Adrenal gland (tissue), 19 donors: ENCODE results near the gene SIK2. TPM values are rescaled to one million over a fixed set of nuclear protein-coding genes. Genes with fewer than 3 reads are reported as not detected.

ENCODE experiments used
- DNase-seq, 7 donors: peaks; one replicate each; pipeline ENCODE4 v3.0.0-alpha.2; 2019 to 2020
- H3K27ac ChIP-seq, 5 donors: fragments of 200-600 bp; sonication (generic) in 4 of 5; 1 replicate in 3 of 5; 2 replicates in 2 of 5; pipeline versions ENCODE4 v1.5.1 to v1.8.0; 2016 to 2020; ENCODE audit warnings: mild to moderate bottlenecking in 1 of 5
- H3K27me3 ChIP-seq: fragments of 200-600 bp; 2 replicates; pipeline ENCODE4 v1.8.0; 2021
- H3K36me3 ChIP-seq, 2 donors: fragments of 200-600 bp; replicated peaks in 1 of 2; 1 replicate in 1 of 2; 2 replicates in 1 of 2; pipeline versions ENCODE4 v1.5.1 to v1.8.0; 2018 to 2022
- H3K4me1 ChIP-seq, 2 donors: fragments of 200-600 bp; replicated peaks in 1 of 2; 1 replicate in 1 of 2; 2 replicates in 1 of 2; pipeline versions ENCODE4 v1.5.1 to v1.8.0; 2018 to 2021
- H3K4me3 ChIP-seq, 4 donors: fragments of 200-600 bp; sonication (generic) in 3 of 4; one replicate each; pipeline ENCODE4 v1.5.1; 2016 to 2018
- H3K9me3 ChIP-seq, 3 donors: fragments of 200-600 bp; sonication (generic) in 1 of 3; replicated peaks in 1 of 3; 1 replicate in 2 of 3; 2 replicates in 1 of 3; pipeline versions ENCODE4 v1.5.1 to v1.8.0; 2016 to 2021
- POLR2A ChIP-seq, 2 donors: fragments of 450-650 bp; IDR thresholded peaks; one replicate each; pipeline ENCODE4 v1.6.1; 2017; ENCODE audit warnings: antibody characterized with exemption in 2 of 2, mild to moderate bottlenecking in 2 of 2, moderate library complexity in 1 of 2
- WGBS, 4 donors: extraction: QIAGEN DNeasy Blood & Tissue Kit in 2 of 4; methylation state at CpG; one replicate each; pipeline versions ENCODE4 v1.1.5 to v1.1.7; 2013 to 2017; 5-methylcytosine and 5-hydroxymethylcytosine counted together
- intact Hi-C, 2 donors: fragments of 100-400 bp; cut with DNase I; formaldehyde crosslinking; loops; one replicate each; pipeline versions ENCODE4 v1.14.1 to v1.15.0; 2022 to 2023
- long read RNA-seq, 10 donors: library from polyadenylated mRNA in 3 of 10; unstranded in 2 of 10; stranded (forward) in 1 of 10; transcript quantifications; one replicate each; pipeline ENCODE4 v2.0.0 and lab custom pipeline, GENCODE V29; 2021 to 2026
- polyA plus RNA-seq, 3 donors: library from polyadenylated mRNA; stranded (reverse); fragments of 200-250 nt in 2 of 3; fragments of 350-450 nt in 1 of 3; fragmentation: Illumina TruSeq in 1 of 3; extraction: RNeasy Lipid Tissue Mini Kit (QIAGEN cat#74804) in 1 of 3; gene quantifications; one replicate each; pipeline ENCODE4 v1.2.3, GENCODE V29; 2013 to 2014
- total RNA-seq, 9 donors: library from RNA; depleted of rRNA in 4 of 9; stranded (reverse); fragments of >200 nt in 4 of 9; fragments of 120-200 nt in 1 of 9; fragmentation: NEBNext Ultra II Directional in 1 of 9; extraction: Animal tissue kit (Norgen Biotek cat#: 25700) in 1 of 9; gene quantifications; one replicate each; pipeline versions ENCODE4 v1.1.0 to v1.2.4, GENCODE V29; 2013 to 2023
- TF ChIP-seq, protein P1 (sequence below), 6 experiments: fragments of 450-650 bp in 4 of 6; fragments of 200-600 bp in 2 of 6; sonication (generic) in 1 of 6; IDR thresholded peaks; 1 replicate in 5 of 6; 2 replicates in 1 of 6; pipeline versions ENCODE4 v1.5.1 to v1.8.0; 2016 to 2021; ENCODE audit warnings: antibody characterized with exemption in 6 of 6, mild to moderate bottlenecking in 2 of 6, moderate library complexity in 1 of 6
- donor health status: healthy with polysubstance abuse.
- donor health status: Bipolar disorder and iron deficiency.
- donor health status: DM: yes; HTN: yes; CAD: no.
- donor health status: DM: no; HTN: no; CAD: no.
- donor health status: DM: no; HTN: no; CAD: no.
- donor health status: DM: yes; HTN: yes; CAD: no.

SIK2 gene
- total RNA-seq (10 to 100 TPM; 16.2 to 33.0 (median 27.8) TPM), polyA plus RNA-seq (10 to 100 TPM in 2 of 3 donors, 1 to 10 TPM in 1; 7.6 to 18.6 (median 10.0) TPM)
- long read RNA-seq, donor 1, full-length matches to known transcripts = 3 of 14 reads
- long read RNA-seq, donor 1, partial matches to known transcripts = 11 of 14 reads
- long read RNA-seq, donor 1, other reads (novel, unspliced or antisense) = 0 of 14 reads
- long read RNA-seq, donor 2, partial matches to known transcripts = 25 of 25 reads
- long read RNA-seq, donor 2, other reads (novel, unspliced or antisense) = 0 of 25 reads
- long read RNA-seq, donor 3, full-length matches to known transcripts = 1 of 10 reads
- long read RNA-seq, donor 3, partial matches to known transcripts = 0 of 10 reads
- long read RNA-seq, donor 3, other reads (novel, unspliced or antisense) = 9 of 10 reads
- long read RNA-seq, donor 4, partial matches to known transcripts = 1 of 11 reads
- long read RNA-seq, donor 4, other reads (novel, unspliced or antisense) = 10 of 11 reads
- long read RNA-seq, donor 5, full-length matches to known transcripts = 1 of 9 reads
- long read RNA-seq, donor 5, partial matches to known transcripts = 2 of 9 reads
- long read RNA-seq, donor 5, other reads (novel, unspliced or antisense) = 6 of 9 reads
- long read RNA-seq, donor 6 = 0 reads
- long read RNA-seq, donor 7, full-length matches to known transcripts = 3 of 3 reads
- long read RNA-seq, donor 7, partial matches to known transcripts = 0 of 3 reads
- long read RNA-seq, donor 7, other reads (novel, unspliced or antisense) = 0 of 3 reads
- long read RNA-seq, donor 8, full-length matches to known transcripts = 10 of 15 reads
- long read RNA-seq, donor 8, partial matches to known transcripts = 5 of 15 reads
- long read RNA-seq, donor 8, other reads (novel, unspliced or antisense) = 0 of 15 reads
- long read RNA-seq, donor 9, full-length matches to known transcripts = 1 of 7 reads
- long read RNA-seq, donor 9, partial matches to known transcripts = 6 of 7 reads
- long read RNA-seq, donor 9, other reads (novel, unspliced or antisense) = 0 of 7 reads
- long read RNA-seq, donor 10, full-length matches to known transcripts = 1 of 1 reads
- long read RNA-seq, donor 10, partial matches to known transcripts = 0 of 1 reads
- long read RNA-seq, donor 10, other reads (novel, unspliced or antisense) = 0 of 1 reads

DNA sequence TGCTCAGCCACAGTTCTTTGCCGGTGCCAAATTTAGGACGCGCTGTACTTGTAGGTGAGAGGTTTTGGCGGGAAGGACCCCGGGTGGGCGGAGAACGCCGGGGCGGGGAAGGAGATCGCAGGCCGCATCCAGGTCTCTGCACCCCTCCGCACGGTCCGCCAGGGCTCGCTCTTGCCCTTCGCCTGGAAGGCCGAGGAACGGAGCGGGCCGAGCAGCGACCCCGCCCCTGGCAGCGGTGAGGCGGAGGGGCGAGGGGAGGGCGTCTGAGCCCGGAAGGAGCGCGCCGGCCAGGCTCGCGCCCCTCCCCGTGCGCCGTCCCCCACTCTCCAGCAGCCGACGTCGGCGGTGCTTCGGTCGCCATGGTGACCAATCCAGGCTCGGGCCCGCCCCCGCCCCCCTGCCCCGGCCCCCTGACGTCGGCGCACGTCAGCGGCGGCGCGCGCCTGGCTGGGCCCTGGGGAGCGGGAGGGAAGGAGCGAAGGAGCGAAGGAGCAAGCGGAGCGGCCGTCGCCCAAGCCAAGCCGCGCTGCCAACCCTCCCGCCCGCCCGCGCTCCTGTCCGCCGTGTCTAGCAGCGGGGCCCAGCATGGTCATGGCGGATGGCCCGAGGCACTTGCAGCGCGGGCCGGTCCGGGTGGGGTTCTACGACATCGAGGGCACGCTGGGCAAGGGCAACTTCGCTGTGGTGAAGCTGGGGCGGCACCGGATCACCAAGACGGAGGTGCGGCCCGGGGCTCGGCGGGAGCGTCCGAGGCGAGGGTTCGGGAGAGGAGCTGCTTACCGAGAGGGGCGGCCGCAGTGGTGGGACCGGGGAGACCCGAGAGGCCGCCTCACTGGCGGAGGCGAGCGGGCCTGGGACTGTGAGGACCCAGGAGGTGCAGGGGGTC, at the start of gene SIK2:
SIK2 (plus strand) TSS at position 471 of the 886 bp plus-strand sequence; CDS start at position 586, 115 bp downstream.
- H3K4me3 ChIP-seq = peak within 1 kb of the TSS; percentile 39 to 99 (median 78)
- intact Hi-C loops = loop anchor here (5.0 kb wide), 1 partner anchor 175 kb away; no protein-coding TSS in a partner anchor
- no peaks in the 10 kb centered on the region for H3K36me3 ChIP-seq
- no peaks in the 10 kb centered on the region for H3K27me3 ChIP-seq
- H3K27ac ChIP-seq = peak within 1 kb of the TSS; percentile 81 to 99 (median 98)
- DNase-seq = peak; percentile 95 to 97 (median 96)
- no peaks in the 10 kb centered on the region for H3K9me3 ChIP-seq
- peak; percentile 42 to 70 for TF ChIP-seq POLR2A (IDR thresholded peaks at IDR 0.05)
- TF ChIP-seq, protein P1, sequence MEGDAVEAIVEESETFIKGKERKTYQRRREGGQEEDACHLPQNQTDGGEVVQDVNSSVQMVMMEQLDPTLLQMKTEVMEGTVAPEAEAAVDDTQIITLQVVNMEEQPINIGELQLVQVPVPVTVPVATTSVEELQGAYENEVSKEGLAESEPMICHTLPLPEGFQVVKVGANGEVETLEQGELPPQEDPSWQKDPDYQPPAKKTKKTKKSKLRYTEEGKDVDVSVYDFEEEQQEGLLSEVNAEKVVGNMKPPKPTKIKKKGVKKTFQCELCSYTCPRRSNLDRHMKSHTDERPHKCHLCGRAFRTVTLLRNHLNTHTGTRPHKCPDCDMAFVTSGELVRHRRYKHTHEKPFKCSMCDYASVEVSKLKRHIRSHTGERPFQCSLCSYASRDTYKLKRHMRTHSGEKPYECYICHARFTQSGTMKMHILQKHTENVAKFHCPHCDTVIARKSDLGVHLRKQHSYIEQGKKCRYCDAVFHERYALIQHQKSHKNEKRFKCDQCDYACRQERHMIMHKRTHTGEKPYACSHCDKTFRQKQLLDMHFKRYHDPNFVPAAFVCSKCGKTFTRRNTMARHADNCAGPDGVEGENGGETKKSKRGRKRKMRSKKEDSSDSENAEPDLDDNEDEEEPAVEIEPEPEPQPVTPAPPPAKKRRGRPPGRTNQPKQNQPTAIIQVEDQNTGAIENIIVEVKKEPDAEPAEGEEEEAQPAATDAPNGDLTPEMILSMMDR (IDR thresholded peaks at IDR 0.05) = peak; percentile 67 to 99 (median 92)
- WGBS, 4 donors = 0 to 1% (median 0%) methylated on average over 8 to 100 of the region's 100 CpGs
- peaks cover 17 to 41% of the 10 kb centered on the region in 2 donors for H3K4me1 ChIP-seq

DNA sequence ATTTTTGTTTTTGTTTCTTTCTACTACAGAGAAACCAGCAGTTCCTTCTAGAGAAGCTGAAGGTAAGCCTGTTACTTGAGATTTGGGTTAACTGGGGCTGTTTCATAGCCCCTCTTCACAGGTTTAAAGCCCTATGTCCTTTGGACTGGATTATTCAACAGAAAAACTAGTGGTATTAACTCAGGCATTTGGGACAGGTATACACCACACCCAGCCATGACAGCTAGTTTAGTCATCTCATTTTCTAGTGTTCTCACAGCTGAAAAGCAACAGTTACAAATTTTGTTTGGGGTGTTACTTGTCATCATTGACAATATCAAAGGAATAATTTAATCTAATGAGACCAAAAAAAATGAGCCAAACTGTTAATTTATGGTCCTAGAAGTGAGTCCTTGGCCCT, 47.7 kb upstream of the SIK2 start:
- Histone ChIP-seq H3K4me3 (no peak overlapping the region), H3K4me1 (no peaks in the 10 kb centered on the region), H3K27ac (no peak overlapping the region), H3K9me3 (no peaks in the 10 kb centered on the region), H3K36me3 (no peaks in the 10 kb centered on the region), H3K27me3 (no peaks in the 10 kb centered on the region)
- intact Hi-C loops = no loop called here
- no peak for DNase-seq
- TF ChIP-seq POLR2A (IDR thresholded peaks at IDR 0.05) = no peak
- TF ChIP-seq, protein P1 (IDR thresholded peaks at IDR 0.05) = no peak

DNA sequence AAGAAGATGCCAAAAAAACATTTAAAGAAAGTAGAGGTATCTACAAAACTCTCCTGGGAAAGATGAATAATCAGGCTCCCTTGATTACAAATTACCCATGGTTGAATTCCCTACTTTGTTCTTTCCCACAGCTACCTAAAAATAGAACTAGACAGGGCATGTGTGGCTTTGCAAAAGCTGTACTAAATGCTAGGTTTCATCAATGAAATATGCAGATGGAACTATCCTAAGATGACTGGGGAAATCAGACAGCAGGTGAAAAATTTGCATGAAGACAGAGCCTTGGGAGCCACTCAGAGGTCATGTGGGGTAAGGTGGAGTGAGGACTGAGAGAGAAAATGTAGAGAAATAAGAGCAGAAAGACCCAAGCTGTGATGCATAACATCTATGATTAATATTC, 47.0 kb upstream of the SIK2 start:
- TF ChIP-seq, protein P1 (IDR thresholded peaks at IDR 0.05) = no peak
- TF ChIP-seq POLR2A (IDR thresholded peaks at IDR 0.05) = no peak
- no peaks in the 10 kb centered on the region for H3K36me3 ChIP-seq
- no peak for DNase-seq
- no peaks in the 10 kb centered on the region for H3K4me1 ChIP-seq
- H3K27me3 ChIP-seq = no peaks in the 10 kb centered on the region
- H3K9me3 ChIP-seq = no peaks in the 10 kb centered on the region
- no peak overlapping the region for H3K27ac ChIP-seq
- intact Hi-C loops = no loop called here
- H3K4me3 ChIP-seq = no peak overlapping the region
